Stomach (tissue), 9 donors: ENCODE measurements around the gene TRIM66. TPM values are rescaled to one million over a fixed set of nuclear protein-coding genes. Genes with fewer than 3 reads are reported as not detected.

Experiments used
- DNase-seq, 2 donors: peaks; one replicate each; pipeline versions ENCODE4 v3.0.0 to v3.0.0-alpha.2; 2013 to 2019
- H3K27ac ChIP-seq, 5 donors: fragments of 200-600 bp in 4 of 5; sonication (generic) in 4 of 5; one replicate each; pipeline ENCODE4 v1.5.1; 2013 to 2019; ENCODE audit warnings: mild to moderate bottlenecking in 1 of 5, moderate library complexity in 1 of 5
- H3K27me3 ChIP-seq, 3 donors: fragments of 200-600 bp; sonication (generic); one replicate each; pipeline ENCODE4 v1.5.1; 2017 to 2019; ENCODE audit warnings: mixed run types in 1 of 3
- H3K36me3 ChIP-seq, 4 donors: fragments of 200-600 bp; sonication (generic); 1 replicate in 3 of 4; 2 replicates in 1 of 4; pipeline ENCODE4 v1.5.1; 2016 to 2019
- H3K4me1 ChIP-seq, 4 donors: fragments of 200-600 bp; sonication (generic); one replicate each; pipeline ENCODE4 v1.5.1; 2016 to 2019
- H3K4me3 ChIP-seq, 4 donors: fragments of 200-600 bp; sonication (generic) in 3 of 4; one replicate each; pipeline ENCODE4 v1.5.1; 2016 to 2019; ENCODE audit warnings: mild to moderate bottlenecking in 1 of 4
- H3K9me3 ChIP-seq, 4 donors: fragments of 200-600 bp; sonication (generic); one replicate each; pipeline ENCODE4 v1.5.1; 2016 to 2019
- CTCF ChIP-seq, 7 experiments: fragments of 450-650 bp in 4 of 7; fragments of 200-600 bp in 3 of 7; sonication (generic) in 3 of 7; IDR thresholded peaks; one replicate each; pipeline ENCODE4 v1.5.1; 2016 to 2019; ENCODE audit warnings: antibody characterized with exemption in 7 of 7, control low read depth in 2 of 7, mild to moderate bottlenecking in 1 of 7
- EP300 ChIP-seq: sonication (generic); formaldehyde crosslinking; IDR thresholded peaks from one replicate; pipeline ENCODE4 v1.6.1; 2017; ENCODE audit warnings: antibody characterized with exemption
- POLR2A ChIP-seq, 4 donors: fragments of 450-650 bp; IDR thresholded peaks; one replicate each; pipeline ENCODE4 v1.6.1; 2016; ENCODE audit warnings: antibody characterized with exemption in 4 of 4, control low read depth in 2 of 4, mild to moderate bottlenecking in 1 of 4, moderate library complexity in 1 of 4
- POLR2AphosphoS5 ChIP-seq, 3 donors: sonication (generic); formaldehyde crosslinking; IDR thresholded peaks; one replicate each; pipeline ENCODE4 v1.6.1; 2016; ENCODE audit warnings: antibody characterized with exemption in 3 of 3
- WGBS, 5 donors: extraction: QIAGEN DNeasy Blood & Tissue Kit in 3 of 5; methylation state at CpG; one replicate each; pipeline versions ENCODE4 v1.1.5 to v1.1.7; 2013 to 2018; 5-methylcytosine and 5-hydroxymethylcytosine counted together
- intact Hi-C: fragments of 100-400 bp; cut with DNase I; formaldehyde crosslinking; loops from one replicate; pipeline ENCODE4 v1.15.1; 2023; ENCODE audit warnings: low total_unique reads
- polyA plus RNA-seq, 3 donors: library from polyadenylated mRNA; stranded (reverse); fragments of 200-250 nt; gene quantifications; one replicate each; pipeline ENCODE4 v1.2.3, GENCODE V29; 2013
- total RNA-seq, 5 donors: library from RNA; depleted of rRNA; stranded (reverse); fragments of >200 nt; gene quantifications; one replicate each; pipeline versions ENCODE4 v1.1.0 to v1.2.3, GENCODE V29; 2014 to 2016
- donor health status: healthy with polysubstance abuse.
- donor health status: Bipolar disorder and iron deficiency.
- donor health status: healthy.

The TRIM66 gene
- total and polyA plus RNA-seq, 8 donors: 0.76 to 8.7 (median 3.4) TPM

GRCh38 chr11:8641332-8641731, 41.1 kb downstream of the TRIM66 start:
- intact Hi-C loops: no loop called here
- no peak for TF ChIP-seq CTCF (IDR thresholded peaks at IDR 0.05)
- no peak for TF ChIP-seq POLR2A (IDR thresholded peaks at IDR 0.05)
- no peak for DNase-seq
- WGBS, 5 donors: 84 to 98% (median 92%) methylated on average over 2 of the region's 2 CpGs
- H3K27me3 ChIP-seq: no peaks in the 10 kb centered on the region
- peaks cover 0 to 3% (median 0%) of the 10 kb centered on the region in 4 donors for H3K9me3 ChIP-seq
- H3K4me3 ChIP-seq: no peak overlapping the region
- no peak overlapping the region for H3K27ac ChIP-seq
- H3K4me1 ChIP-seq: peaks cover 0 to 15% (median 1%) of the 10 kb centered on the region in 4 donors
- peaks cover 6 to 98% (median 94%) of the 10 kb centered on the region in 4 donors for H3K36me3 ChIP-seq

- no peak for DNase-seq
- Histone ChIP-seq H3K36me3 (peaks cover 6 to 98% (median 94%) of the 10 kb centered on the region in 4 donors), H3K27ac (no peak overlapping the region), H3K4me3 (no peak overlapping the region), H3K9me3 (peaks cover 0 to 9% (median 0%) of the 10 kb centered on the region in 4 donors), H3K27me3 (no peaks in the 10 kb centered on the region), H3K4me1 (peaks cover 0 to 15% (median 1%) of the 10 kb centered on the region in 4 donors)
- no peak for TF ChIP-seq POLR2AphosphoS5 (IDR thresholded peaks at IDR 0.05)
- no peak for TF ChIP-seq CTCF (IDR thresholded peaks at IDR 0.05)
- TF ChIP-seq POLR2A (IDR thresholded peaks at IDR 0.05): no peak
- no peak for TF ChIP-seq EP300
- 57 to 76% (median 63%) methylated on average over 5 of the region's 5 CpGs for WGBS, 5 donors
- intact Hi-C loops: no loop called here
Observed at GRCh38 chr11:8640267-8640906, 42.1 kb downstream of the TRIM66 start.

- TF ChIP-seq CTCF (IDR thresholded peaks at IDR 0.05): no peak
- no peaks in the 10 kb centered on the region for H3K27me3 ChIP-seq
- no peak overlapping the region for H3K27ac ChIP-seq
- H3K36me3 ChIP-seq: peaks cover 7 to 98% (median 94%) of the 10 kb centered on the region in 4 donors
- no peak overlapping the region for H3K4me3 ChIP-seq
- intact Hi-C loops: no loop called here
- DNase-seq: no peak
- peaks cover 0 to 9% (median 0%) of the 10 kb centered on the region in 4 donors for H3K9me3 ChIP-seq
- H3K4me1 ChIP-seq: peaks cover 0 to 15% (median 1%) of the 10 kb centered on the region in 4 donors
- 88 to 93% (median 92%) methylated on average over 3 of the region's 3 CpGs for WGBS, 5 donors
Observed at GRCh38 chr11:8639655-8640054, 42.8 kb downstream of the TRIM66 start.

DNA sequence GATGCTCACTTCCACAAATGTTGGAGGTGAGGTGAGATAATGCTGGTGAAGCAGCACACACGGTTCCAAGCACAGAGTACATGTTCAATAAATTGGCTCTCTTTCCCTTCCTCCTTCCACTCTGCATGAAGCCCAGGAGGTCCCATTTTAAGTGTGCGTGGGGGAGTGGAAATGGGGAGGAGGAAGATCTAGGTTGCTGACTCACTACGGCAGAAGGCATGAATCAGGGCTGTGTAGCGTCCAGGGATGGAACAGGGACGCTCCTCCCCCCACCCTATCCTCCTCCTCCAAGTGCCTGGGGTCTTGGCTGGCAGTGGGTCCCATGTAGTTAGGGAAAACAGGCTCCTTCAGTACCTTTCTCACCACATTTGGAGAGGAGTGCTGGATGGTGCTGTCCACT, 44.2 kb downstream of the TRIM66 start:
- H3K36me3 ChIP-seq: peaks cover 11 to 100% (median 97%) of the 10 kb centered on the region in 4 donors
- 91 to 98% (median 91%) methylated on average over 5 of the region's 5 CpGs for WGBS, 5 donors
- intact Hi-C loops: no loop called here

DNA sequence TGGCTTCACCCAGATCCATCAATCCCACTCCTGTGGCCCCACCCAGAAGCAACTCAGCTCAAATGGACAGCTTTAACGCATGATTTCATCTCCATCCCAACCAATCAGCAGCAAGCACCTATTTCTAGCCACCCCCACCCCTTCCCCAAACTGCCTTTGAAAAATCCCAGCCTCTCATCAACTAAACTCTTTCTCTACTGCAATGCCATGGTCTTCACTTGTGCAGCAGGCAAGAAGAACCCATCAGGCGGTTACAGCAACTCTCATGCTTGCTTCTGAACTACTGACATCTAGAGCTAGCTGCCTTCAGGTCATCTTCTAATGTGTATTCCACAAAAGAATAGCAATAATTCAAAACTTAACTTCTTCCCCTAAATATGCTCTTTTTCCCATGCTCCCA, 46.3 kb downstream of the TRIM66 start:
- intact Hi-C loops: no loop called here
- H3K27me3 ChIP-seq: no peaks in the 10 kb centered on the region
- no peak overlapping the region for H3K27ac ChIP-seq
- H3K4me1 ChIP-seq: peaks cover 0 to 7% (median 0%) of the 10 kb centered on the region in 4 donors
- DNase-seq: no peak
- no peak overlapping the region for H3K4me3 ChIP-seq
- TF ChIP-seq CTCF (IDR thresholded peaks at IDR 0.05): no peak
- TF ChIP-seq EP300: no peak
- no peak for TF ChIP-seq POLR2A (IDR thresholded peaks at IDR 0.05)
- peaks cover 4 to 88% (median 82%) of the 10 kb centered on the region in 4 donors for H3K36me3 ChIP-seq
- 94 to 100% (median 98%) methylated on average over 2 of the region's 2 CpGs for WGBS, 5 donors
- peaks cover 0 to 9% (median 0%) of the 10 kb centered on the region in 4 donors for H3K9me3 ChIP-seq

More for the DNA sequence above, 44.2 kb downstream of the TRIM66 start:
- Histone ChIP-seq H3K27ac (no peak overlapping the region), H3K4me1 (peaks cover 0 to 15% (median 1%) of the 10 kb centered on the region in 4 donors), H3K4me3 (no peak overlapping the region), H3K9me3 (peaks cover 0 to 9% (median 0%) of the 10 kb centered on the region in 4 donors), H3K27me3 (no peaks in the 10 kb centered on the region)
- DNase-seq: no peak
- TF ChIP-seq POLR2AphosphoS5 (IDR thresholded peaks at IDR 0.05) (no peak), POLR2A (IDR thresholded peaks at IDR 0.05) (no peak)
